GM15510 (cell line): Measurements from ENCODE around the gene PAQR6.

Experiments used
- POLR2A ChIP-seq: IDR thresholded peaks from 3 replicates; pipeline ENCODE4 v1.6.1; 2011; ENCODE audit warnings: borderline replicate concordance; ENCODE audit not compliant: insufficient read length; ENCODE audit errors: extremely low read depth

The PAQR6 gene

GRCh38 chr1:156276966-156277381, 29.1 kb upstream of the PAQR6 start:
- no peak for TF ChIP-seq POLR2A

GRCh38 chr1:156276532-156276931, 28.7 kb upstream of the PAQR6 start:
- TF ChIP-seq POLR2A = no peak

- no peak for TF ChIP-seq POLR2A
These were observed 22.5 kb upstream of the PAQR6 start for GRCh38 chr1:156270314-156270713.

- no peak for TF ChIP-seq POLR2A
These were observed 20.5 kb upstream of the PAQR6 start for GRCh38 chr1:156268336-156268735.

GRCh38 chr1:156266051-156266450, 18.2 kb upstream of the PAQR6 start:
- no peak for TF ChIP-seq POLR2A

- TF ChIP-seq POLR2A = no peak
These were observed 15.4 kb upstream of the PAQR6 start for GRCh38 chr1:156263288-156263655.

GRCh38 chr1:156262461-156263287, 14.8 kb upstream of the PAQR6 start:
- no peak for TF ChIP-seq POLR2A

GRCh38 chr1:156260896-156261295, 13.0 kb upstream of the PAQR6 start:
- no peak for TF ChIP-seq POLR2A

GRCh38 chr1:156259805-156260204, 11.9 kb upstream of the PAQR6 start:
- TF ChIP-seq POLR2A = no peak

- no peak for TF ChIP-seq POLR2A
These were observed 11.0 kb upstream of the PAQR6 start for GRCh38 chr1:156258859-156259258.

- no peak for TF ChIP-seq POLR2A
These were observed 9.9 kb upstream of the PAQR6 start for GRCh38 chr1:156257711-156258110.

- no peak for TF ChIP-seq POLR2A
These were observed 5.8 kb upstream of the PAQR6 start for GRCh38 chr1:156253634-156254033.

GRCh38 chr1:156251527-156251926, 3.7 kb upstream of the PAQR6 start:
- TF ChIP-seq POLR2A = no peak

- no peak for TF ChIP-seq POLR2A
These were observed 1.7 kb upstream of the PAQR6 start for GRCh38 chr1:156249593-156249992.

- no peak for TF ChIP-seq POLR2A
These were observed 447 bp upstream of the PAQR6 start for GRCh38 chr1:156248323-156248683.

GRCh38 chr1:156246781-156247459, 936 bp downstream of the PAQR6 start:
- no peak for TF ChIP-seq POLR2A
